ENCODE measurements around the gene ZNF384. TPM values are rescaled to one million over a fixed set of nuclear protein-coding genes. Genes with fewer than 3 reads are reported as not detected.

The ZNF384 gene
- total and polyA plus RNA-seq, 3 experiments from 2014 or later = 37.2 to 63.3 (median 58.1) TPM

DNA sequence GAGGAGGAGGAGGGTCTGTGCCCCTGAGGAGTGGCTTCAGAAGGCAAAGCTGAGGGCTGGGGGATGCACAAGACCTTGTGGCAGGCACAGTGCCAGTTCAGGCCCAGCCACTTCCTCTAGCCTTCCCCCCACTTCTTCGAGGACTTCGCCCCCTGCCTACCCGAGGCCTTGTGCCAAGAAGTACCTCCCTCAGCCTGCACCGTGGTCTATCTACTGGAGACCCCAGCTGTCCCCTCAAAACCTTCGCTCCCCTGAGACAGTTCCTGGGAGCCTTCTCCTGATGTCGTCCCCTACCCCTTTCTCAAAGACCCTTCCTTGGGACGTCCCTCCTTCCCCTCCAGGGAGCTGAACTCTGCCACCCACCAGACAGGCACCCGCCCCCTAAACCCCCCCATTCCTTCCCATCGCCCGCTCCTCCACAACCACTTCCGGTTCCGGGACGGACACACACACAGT lies 604 bp downstream of the ZNF384 start:
- Mint-ChIP-seq H3K27ac (peak overlapping the region; percentile 92 to 99 (median 99)), H3K4me1 (peaks cover 55 to 67% (median 55%) of the 10 kb centered on the region in 3 donors)
- DNase-seq = peak in 3 of 5 donors; percentile 33 to 75 (median 58)

DNA sequence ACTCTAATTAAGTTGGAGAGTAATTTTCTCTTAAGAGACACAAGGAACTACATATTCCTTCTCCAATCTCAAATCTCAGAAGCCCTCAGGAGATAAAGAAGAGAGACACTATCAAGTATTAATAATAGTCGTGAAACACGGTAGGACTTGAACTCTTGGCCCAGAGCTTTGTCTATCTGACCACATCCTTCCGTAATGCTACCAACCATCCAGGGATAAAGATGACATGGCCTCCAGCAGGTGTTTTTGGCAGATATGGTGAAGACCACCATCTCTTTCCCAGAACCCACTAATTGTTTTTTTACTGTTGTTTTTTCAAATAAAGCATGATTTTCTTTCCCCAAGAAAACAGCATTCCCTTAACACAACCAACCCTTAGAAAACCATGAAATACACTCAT lies 3.4 kb downstream of the ZNF384 start:
- POLR2A ChIA-PET = no interaction called here

More for the DNA sequence above, 604 bp downstream of the ZNF384 start:
- Histone ChIP-seq H3K27ac (ENCODE audit: low read depth, low read length) (peak overlapping the region; percentile 82), H3K9me3 (ENCODE audit: low read length) (no peaks in the 10 kb centered on the region), H3K4me1 (ENCODE audit: insufficient read depth, low read length) (peaks cover 37% of the 10 kb centered on the region), H3K36me3 (ENCODE audit: insufficient read depth, low read length) (peaks cover 8% of the 10 kb centered on the region), H3K27me3 (ENCODE audit: insufficient read depth, low read length, poor library complexity, severe bottlenecking) (no peaks in the 10 kb centered on the region), H3K4me3 (ENCODE audit: low read length) (peak overlapping the region; percentile 61)
- Mint-ChIP-seq H3K4me3 (peak overlapping the region; percentile 85 to 96 (median 94)), H3K36me3 (peaks cover 0 to 43% (median 2%) of the 10 kb centered on the region in 3 donors), H3K9me3 (no peaks in the 10 kb centered on the region), H3K27me3 (peaks cover 0 to 1% of the 10 kb centered on the region in 2 donors)
- ChIA-PET CTCF (interaction anchor here (0.7 to 2.1 kb wide), 11 partner anchors 18 to 151 kb away, joined by 3 to 17 read pairs (median 4); partner anchors contain the start of genes COPS7A and LPAR5), POLR2A (interaction anchor here (0.6 to 2.2 kb wide), 23 partner anchors 11 to 420 kb away, joined by 3 to 92 read pairs (median 6); partner anchors contain the start of genes COPS7A, LPAR5, MLF2 and NOP2)

DNA sequence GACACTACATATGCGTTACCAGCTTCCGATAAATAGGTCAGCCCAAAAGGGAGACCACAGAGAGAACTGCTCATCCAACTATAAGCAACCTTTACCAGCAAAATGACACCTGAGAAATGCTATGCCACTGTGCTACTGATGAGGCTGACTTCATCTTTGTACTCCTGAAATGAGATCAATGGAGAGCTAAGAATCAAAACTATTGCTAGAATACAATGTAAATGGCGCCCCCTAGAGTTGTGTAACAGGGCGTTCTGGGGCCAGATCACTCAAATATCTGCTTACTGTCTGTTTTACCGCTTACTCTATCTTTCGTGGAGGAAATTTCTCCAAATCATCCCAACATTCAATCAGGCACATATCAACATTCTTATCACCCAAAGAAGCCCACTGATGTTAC lies 4.6 kb downstream of the ZNF384 start:
- Histone ChIP-seq H3K27ac (ENCODE audit: low read depth, low read length) (no peak overlapping the region), H3K4me1 (ENCODE audit: insufficient read depth, low read length) (peaks cover 29% of the 10 kb centered on the region), H3K9me3 (ENCODE audit: low read length) (no peaks in the 10 kb centered on the region), H3K27me3 (ENCODE audit: insufficient read depth, low read length, poor library complexity, severe bottlenecking) (no peaks in the 10 kb centered on the region), H3K36me3 (ENCODE audit: insufficient read depth, low read length) (peaks cover 20% of the 10 kb centered on the region), H3K4me3 (ENCODE audit: low read length) (no peak overlapping the region)
- Mint-ChIP-seq H3K4me3 (peak overlapping the region in 1 of 7 donors; percentile 74), H3K27me3 (no peaks in the 10 kb centered on the region), H3K36me3 (peaks cover under 1 to 64% (median 3%) of the 10 kb centered on the region in 3 donors), H3K27ac (peak overlapping the region; percentile 19 to 92 (median 72)), H3K4me1 (peaks cover 48 to 72% (median 61%) of the 10 kb centered on the region in 3 donors), H3K9me3 (no peaks in the 10 kb centered on the region)
- ChIA-PET POLR2A (no interaction called here), CTCF (interaction anchor here (0.6 to 1.3 kb wide), 6 partner anchors 12 to 131 kb away, joined by 3 to 8 read pairs (median 3); no protein-coding TSS in a partner anchor)
- peak in 3 of 5 donors; percentile 22 to 56 (median 43) for DNase-seq

More for the DNA sequence above, 3.4 kb downstream of the ZNF384 start:
- Mint-ChIP-seq H3K27me3 (no peaks in the 10 kb centered on the region), H3K4me1 (peaks cover 56 to 76% (median 70%) of the 10 kb centered on the region in 3 donors), H3K36me3 (peaks cover 0 to 57% (median 2%) of the 10 kb centered on the region in 3 donors), H3K4me3 (peak overlapping the region in 4 of 7 donors; percentile 8 to 85 (median 25)), H3K27ac (peak overlapping the region in 7 of 8 donors; percentile 11 to 99 (median 71)), H3K9me3 (no peaks in the 10 kb centered on the region)
- Histone ChIP-seq H3K4me1 (ENCODE audit: insufficient read depth, low read length) (peaks cover 37% of the 10 kb centered on the region), H3K4me3 (ENCODE audit: low read length) (no peak overlapping the region), H3K9me3 (ENCODE audit: low read length) (no peaks in the 10 kb centered on the region), H3K27ac (ENCODE audit: low read depth, low read length) (no peak overlapping the region), H3K27me3 (ENCODE audit: insufficient read depth, low read length, poor library complexity, severe bottlenecking) (no peaks in the 10 kb centered on the region), H3K36me3 (ENCODE audit: insufficient read depth, low read length) (peaks cover 13% of the 10 kb centered on the region)
- CTCF ChIA-PET = interaction anchor here (1.0 to 1.5 kb wide), 4 partner anchors 17 to 122 kb away, joined by 3 to 4 read pairs (median 4); partner anchors contain the start of genes COPS7A and MLF2
- no peak for DNase-seq

DNA sequence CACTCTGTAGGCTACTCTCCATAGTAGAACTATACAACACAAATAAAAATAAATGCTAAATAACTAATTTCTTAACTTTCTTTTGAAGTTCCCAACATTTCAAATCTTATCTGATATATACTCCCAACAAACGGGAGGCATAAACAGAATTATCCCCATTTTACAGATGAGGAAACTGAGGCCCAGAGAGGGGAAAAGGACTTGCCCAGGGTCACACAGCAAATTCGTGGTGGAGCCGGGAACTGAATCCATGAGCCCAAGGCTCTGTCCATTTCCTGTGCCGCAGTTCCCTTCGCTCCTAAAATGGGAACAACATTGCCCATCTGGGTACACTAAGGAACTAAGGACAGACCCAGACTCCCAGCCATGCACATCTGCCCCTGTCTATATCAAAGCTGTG lies 12.2 kb downstream of the ZNF384 start:
- H3K9me3 ChIP-seq (ENCODE audit: low read length) = no peaks in the 10 kb centered on the region
- Mint-ChIP-seq H3K4me3 (no peak overlapping the region), H3K36me3 (peaks cover 4 to 95% (median 27%) of the 10 kb centered on the region in 3 donors), H3K27me3 (peaks cover 0 to 1% of the 10 kb centered on the region in 2 donors), H3K4me1 (peaks cover 5 to 21% (median 7%) of the 10 kb centered on the region in 3 donors), H3K9me3 (no peaks in the 10 kb centered on the region), H3K27ac (peak overlapping the region in 1 of 8 donors; percentile 54)
- H3K27me3 ChIP-seq (ENCODE audit: insufficient read depth, low read length, poor library complexity, severe bottlenecking) = no peaks in the 10 kb centered on the region
- ChIA-PET CTCF (no interaction called here), POLR2A (no interaction called here)
- no peak overlapping the region for H3K27ac ChIP-seq (ENCODE audit: low read depth, low read length)
- H3K4me1 ChIP-seq (ENCODE audit: insufficient read depth, low read length) = no peaks in the 10 kb centered on the region
- H3K36me3 ChIP-seq (ENCODE audit: insufficient read depth, low read length) = peaks cover 79% of the 10 kb centered on the region
- DNase-seq = no peak
- H3K4me3 ChIP-seq (ENCODE audit: low read length) = no peak overlapping the region

DNA sequence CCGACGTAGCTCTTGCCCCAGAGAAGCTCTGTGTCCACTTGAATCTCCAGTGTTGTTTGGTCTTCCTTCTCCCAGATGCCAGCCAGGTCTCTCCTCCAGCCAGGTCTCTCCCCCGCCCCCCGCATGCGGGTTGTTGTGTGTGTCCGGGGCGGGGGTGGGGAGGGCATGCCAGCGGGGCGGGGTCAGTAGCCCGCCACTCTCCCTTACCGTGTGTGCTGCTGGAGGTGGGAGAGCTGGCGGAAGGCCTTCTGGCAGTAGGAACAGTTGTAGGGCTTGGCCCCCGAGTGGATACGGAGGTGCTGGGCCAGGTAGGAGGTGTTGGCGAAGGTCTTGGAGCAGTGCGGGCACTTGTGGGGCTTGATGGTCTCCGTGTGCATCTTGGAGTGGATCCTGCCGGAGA lies 17.0 kb downstream of the ZNF384 start:
- ChIA-PET CTCF (no interaction called here), POLR2A (no interaction called here)
- Histone ChIP-seq H3K27me3 (ENCODE audit: insufficient read depth, low read length, poor library complexity, severe bottlenecking) (no peaks in the 10 kb centered on the region), H3K9me3 (ENCODE audit: low read length) (no peaks in the 10 kb centered on the region), H3K4me1 (ENCODE audit: insufficient read depth, low read length) (no peaks in the 10 kb centered on the region), H3K36me3 (ENCODE audit: insufficient read depth, low read length) (peaks cover 88% of the 10 kb centered on the region), H3K4me3 (ENCODE audit: low read length) (no peak overlapping the region), H3K27ac (ENCODE audit: low read depth, low read length) (no peak overlapping the region)
- Mint-ChIP-seq H3K4me3 (no peak overlapping the region), H3K36me3 (peaks cover 10 to 98% (median 36%) of the 10 kb centered on the region in 3 donors), H3K4me1 (peaks cover 0 to 4% (median 0%) of the 10 kb centered on the region in 3 donors), H3K9me3 (no peaks in the 10 kb centered on the region), H3K27ac (no peak overlapping the region), H3K27me3 (no peaks in the 10 kb centered on the region)
- DNase-seq = no peak

DNA sequence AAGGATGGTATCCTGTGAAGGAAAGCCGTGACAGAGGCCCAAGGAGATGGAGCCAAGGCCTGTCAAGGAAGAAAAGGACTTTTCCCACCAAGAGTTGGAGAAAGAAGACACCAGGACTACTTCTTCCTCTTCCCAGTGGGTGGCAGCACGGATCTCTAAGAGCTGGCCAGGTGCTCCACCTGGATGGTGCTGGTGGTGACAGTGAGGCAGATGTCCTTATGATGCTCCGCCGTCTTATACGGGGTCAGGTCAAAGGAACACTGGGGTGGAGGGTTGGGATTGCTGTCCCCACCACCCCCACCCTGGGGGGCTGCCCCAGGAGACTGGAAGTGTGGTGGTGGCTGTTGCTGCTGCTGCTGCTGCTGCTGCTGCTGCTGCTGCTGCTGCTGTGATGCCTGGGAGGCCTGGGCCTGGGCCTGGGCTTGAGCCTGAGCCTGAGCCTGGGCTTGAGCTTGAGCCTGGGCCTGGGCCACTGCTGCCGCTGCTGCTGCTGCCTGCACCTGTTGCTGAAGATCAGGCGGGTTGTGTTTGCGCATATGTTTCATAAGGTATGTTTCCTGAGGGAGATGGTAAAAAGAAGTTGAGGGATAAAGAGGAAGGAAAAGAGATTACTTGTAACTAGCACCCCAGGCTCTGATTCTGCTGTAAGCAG lies 21.5 kb downstream of the ZNF384 start:
- ChIA-PET CTCF (interaction anchor here (0.7 to 1.5 kb wide), 2 partner anchors 18 to 53 kb away, joined by 3 to 4 read pairs; no protein-coding TSS in a partner anchor), POLR2A (interaction anchor here (0.6 kb wide), 1 partner anchor 14 kb away, joined by 3 read pairs; no protein-coding TSS in a partner anchor)
- Histone ChIP-seq H3K27me3 (ENCODE audit: insufficient read depth, low read length, poor library complexity, severe bottlenecking) (no peaks in the 10 kb centered on the region), H3K4me3 (ENCODE audit: low read length) (no peak overlapping the region), H3K4me1 (ENCODE audit: insufficient read depth, low read length) (peaks cover 7% of the 10 kb centered on the region), H3K9me3 (ENCODE audit: low read length) (no peaks in the 10 kb centered on the region), H3K36me3 (ENCODE audit: insufficient read depth, low read length) (peaks cover 55% of the 10 kb centered on the region), H3K27ac (ENCODE audit: low read depth, low read length) (no peak overlapping the region)
- peaks cover 10 to 15% (median 10%) of the 10 kb centered on the region in 3 donors for H3K4me1 Mint-ChIP-seq
- peak overlapping the region in 3 of 8 donors; percentile 10 to 73 (median 37) for H3K27ac Mint-ChIP-seq
- no peak overlapping the region for H3K4me3 Mint-ChIP-seq
- H3K9me3 Mint-ChIP-seq = no peaks in the 10 kb centered on the region
- no peak for DNase-seq
- H3K36me3 Mint-ChIP-seq = peaks cover 10 to 66% (median 28%) of the 10 kb centered on the region in 3 donors
- no peaks in the 10 kb centered on the region for H3K27me3 Mint-ChIP-seq

DNA sequence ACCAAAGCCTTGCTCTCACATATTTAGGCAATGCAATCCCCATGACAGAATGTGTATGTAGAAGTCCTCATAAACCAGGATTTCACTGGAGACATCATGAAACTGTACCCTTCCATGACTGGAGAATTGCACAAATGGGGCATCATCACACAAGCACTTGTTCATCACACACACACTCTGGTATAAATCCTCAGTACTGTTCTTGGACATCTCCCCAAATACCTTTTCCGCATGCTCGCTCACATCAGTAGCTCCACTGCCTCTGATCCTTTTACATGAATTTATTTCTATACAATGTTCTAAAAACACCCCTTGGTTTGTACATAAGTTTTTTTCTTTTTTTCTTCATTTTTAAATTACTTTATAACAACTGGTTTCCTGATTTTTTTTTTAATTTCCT lies 23.0 kb downstream of the ZNF384 start:
- Mint-ChIP-seq H3K4me3 (no peak overlapping the region), H3K9me3 (no peaks in the 10 kb centered on the region), H3K4me1 (peaks cover 18 to 25% (median 21%) of the 10 kb centered on the region in 3 donors), H3K27me3 (no peaks in the 10 kb centered on the region), H3K27ac (peak overlapping the region in 2 of 8 donors; percentile 1 to 37), H3K36me3 (peaks cover 10 to 51% (median 22%) of the 10 kb centered on the region in 3 donors)
- DNase-seq = no peak
- Histone ChIP-seq H3K4me1 (ENCODE audit: insufficient read depth, low read length) (peaks cover 20% of the 10 kb centered on the region), H3K4me3 (ENCODE audit: low read length) (no peak overlapping the region), H3K9me3 (ENCODE audit: low read length) (no peaks in the 10 kb centered on the region), H3K27me3 (ENCODE audit: insufficient read depth, low read length, poor library complexity, severe bottlenecking) (no peaks in the 10 kb centered on the region), H3K36me3 (ENCODE audit: insufficient read depth, low read length) (peaks cover 40% of the 10 kb centered on the region), H3K27ac (ENCODE audit: low read depth, low read length) (no peak overlapping the region)
- ChIA-PET POLR2A (interaction anchor here (0.5 kb wide), 1 partner anchor 76 kb away, joined by 3 read pairs; no protein-coding TSS in a partner anchor), CTCF (interaction anchor here (0.8 kb wide), 1 partner anchor 120 kb away, joined by 3 read pairs; no protein-coding TSS in a partner anchor)

All from CD8-positive, alpha-beta memory T cell (primary cell).